DND-41 (cell line): ENCODE measurements around the gene NT5C3A.

Experiments used
- EZH2 ChIP-seq: IDR thresholded peaks from 3 replicates; pipeline ENCODE4 v1.6.1; 2012; ENCODE audit warnings: borderline replicate concordance, low read depth, mild to moderate bottlenecking, moderate library complexity, low read length, inconsistent platforms; ENCODE audit not compliant: severe bottlenecking
- TF ChIP-seq, protein P1 (sequence below): IDR thresholded peaks from 2 replicates; pipeline ENCODE4 v1.5.1; 2012; ENCODE audit warnings: borderline replicate concordance, low read length, moderate library complexity, mild to moderate bottlenecking; ENCODE audit not compliant: poor library complexity, severe bottlenecking; ENCODE audit errors: extremely low read depth

GRCh38 chr7:33043501-33044400 lies 18.8 kb downstream of the NT5C3A start:
- TF ChIP-seq, protein P1, sequence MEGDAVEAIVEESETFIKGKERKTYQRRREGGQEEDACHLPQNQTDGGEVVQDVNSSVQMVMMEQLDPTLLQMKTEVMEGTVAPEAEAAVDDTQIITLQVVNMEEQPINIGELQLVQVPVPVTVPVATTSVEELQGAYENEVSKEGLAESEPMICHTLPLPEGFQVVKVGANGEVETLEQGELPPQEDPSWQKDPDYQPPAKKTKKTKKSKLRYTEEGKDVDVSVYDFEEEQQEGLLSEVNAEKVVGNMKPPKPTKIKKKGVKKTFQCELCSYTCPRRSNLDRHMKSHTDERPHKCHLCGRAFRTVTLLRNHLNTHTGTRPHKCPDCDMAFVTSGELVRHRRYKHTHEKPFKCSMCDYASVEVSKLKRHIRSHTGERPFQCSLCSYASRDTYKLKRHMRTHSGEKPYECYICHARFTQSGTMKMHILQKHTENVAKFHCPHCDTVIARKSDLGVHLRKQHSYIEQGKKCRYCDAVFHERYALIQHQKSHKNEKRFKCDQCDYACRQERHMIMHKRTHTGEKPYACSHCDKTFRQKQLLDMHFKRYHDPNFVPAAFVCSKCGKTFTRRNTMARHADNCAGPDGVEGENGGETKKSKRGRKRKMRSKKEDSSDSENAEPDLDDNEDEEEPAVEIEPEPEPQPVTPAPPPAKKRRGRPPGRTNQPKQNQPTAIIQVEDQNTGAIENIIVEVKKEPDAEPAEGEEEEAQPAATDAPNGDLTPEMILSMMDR = no peak
- no peak for TF ChIP-seq EZH2
